ENCODE data around the gene MTCH1.

- TF ChIP-seq, protein P1, sequence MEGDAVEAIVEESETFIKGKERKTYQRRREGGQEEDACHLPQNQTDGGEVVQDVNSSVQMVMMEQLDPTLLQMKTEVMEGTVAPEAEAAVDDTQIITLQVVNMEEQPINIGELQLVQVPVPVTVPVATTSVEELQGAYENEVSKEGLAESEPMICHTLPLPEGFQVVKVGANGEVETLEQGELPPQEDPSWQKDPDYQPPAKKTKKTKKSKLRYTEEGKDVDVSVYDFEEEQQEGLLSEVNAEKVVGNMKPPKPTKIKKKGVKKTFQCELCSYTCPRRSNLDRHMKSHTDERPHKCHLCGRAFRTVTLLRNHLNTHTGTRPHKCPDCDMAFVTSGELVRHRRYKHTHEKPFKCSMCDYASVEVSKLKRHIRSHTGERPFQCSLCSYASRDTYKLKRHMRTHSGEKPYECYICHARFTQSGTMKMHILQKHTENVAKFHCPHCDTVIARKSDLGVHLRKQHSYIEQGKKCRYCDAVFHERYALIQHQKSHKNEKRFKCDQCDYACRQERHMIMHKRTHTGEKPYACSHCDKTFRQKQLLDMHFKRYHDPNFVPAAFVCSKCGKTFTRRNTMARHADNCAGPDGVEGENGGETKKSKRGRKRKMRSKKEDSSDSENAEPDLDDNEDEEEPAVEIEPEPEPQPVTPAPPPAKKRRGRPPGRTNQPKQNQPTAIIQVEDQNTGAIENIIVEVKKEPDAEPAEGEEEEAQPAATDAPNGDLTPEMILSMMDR (IDR thresholded peaks at IDR 0.05), result no peak
- TF ChIP-seq POLR2AphosphoS5 (IDR thresholded peaks at IDR 0.05) (no peak), POLR2A (IDR thresholded peaks at IDR 0.05) (no peak)
Measured at GRCh38 chr6:37005061-37005810, 19.2 kb upstream of the MTCH1 start, which contains the start of gene FGD2.
